B cell (primary cell): ENCODE data around the gene CTIF. TPM values are rescaled to one million over a fixed set of nuclear protein-coding genes. Genes with fewer than 3 reads are reported as not detected.

Experiments used
- ATAC-seq: fragments of 200-7000 bp; cut with Tn5 transposase; one replicate; pipeline ENCODE4 v1.10.0; 2021; ENCODE audit warnings: low read depth, mild to moderate bottlenecking, moderate number of reproducible peaks, moderate library complexity
- CTCF ChIA-PET: fragments of 350-600 bp; sonication (Branson Sonifier 250); formaldehyde crosslinking; loops from one replicate; lab custom pipeline; 2021; ENCODE audit warnings: antibody characterized with exemption, inconsistent platforms; lab: Charles Lee
- POLR2A ChIA-PET: fragments of 350-600 bp; sonication (Branson Sonifier 250); formaldehyde crosslinking; loops from one replicate; lab custom pipeline; 2021; ENCODE audit warnings: antibody characterized with exemption; lab: Charles Lee
- DNase-seq: peaks from one replicate; pipeline ENCODE4 v3.0.0; 2013
- H2AFZ ChIP-seq: 2 replicates; pipeline ENCODE4 v1.6.1; 2012; ENCODE audit warnings: mild to moderate bottlenecking, low read depth, low read length; ENCODE audit not compliant: insufficient read depth, poor library complexity, severe bottlenecking
- H3K27ac ChIP-seq, 2 donors: 1 replicate in 1 of 2; 2 replicates in 1 of 2; pipeline ENCODE4 v1.5.1; 2012 to 2013; ENCODE audit warnings: low read length in 2 of 2, mild to moderate bottlenecking in 2 of 2, moderate library complexity in 1 of 2
- H3K27me3 ChIP-seq, 4 experiments: fragments of 200-600 bp in 1 of 4; sonication (generic) in 1 of 4; replicated peaks in 1 of 4; 1 replicate in 2 of 4; 2 replicates in 2 of 4; pipeline versions ENCODE4 v1.6.1 to v1.7.0; 2013 to 2016; ENCODE audit warnings: low read length in 3 of 4, mild to moderate bottlenecking in 2 of 4, mixed read lengths in 1 of 4, moderate library complexity in 1 of 4; ENCODE audit not compliant: insufficient read depth in 4 of 4, control insufficient read depth in 3 of 4; ENCODE audit errors: control extremely low read depth in 1 of 4
- H3K36me3 ChIP-seq, 2 experiments: replicated peaks in 1 of 2; 1 replicate in 1 of 2; 2 replicates in 1 of 2; pipeline versions ENCODE4 v1.6.1 to v1.7.1; 2013; ENCODE audit warnings: low read length in 1 of 2; ENCODE audit not compliant: insufficient read depth in 2 of 2, control insufficient read depth in 1 of 2; ENCODE audit errors: control extremely low read depth in 1 of 2, extremely low read depth in 1 of 2
- H3K4me1 ChIP-seq, 2 donors: fragments of 200-600 bp in 1 of 2; sonication (generic) in 1 of 2; 1 replicate in 1 of 2; 2 replicates in 1 of 2; pipeline versions ENCODE4 v1.5.1 to v1.6.1; 2013 to 2017; ENCODE audit warnings: low read length in 2 of 2; ENCODE audit not compliant: control insufficient read depth in 2 of 2, insufficient read depth in 2 of 2
- H3K4me2 ChIP-seq: replicated peaks from 2 replicates; pipeline ENCODE3; 2012; ENCODE audit warnings: mild to moderate bottlenecking, low read depth, low read length; ENCODE audit not compliant: poor library complexity, severe bottlenecking
- H3K4me3 ChIP-seq, 5 experiments: fragments of 200-600 bp in 1 of 5; sonication (generic) in 1 of 5; 1 replicate in 3 of 5; 2 replicates in 2 of 5; pipeline versions ENCODE4 v1.5.1 to v1.7.0; 2011 to 2016; ENCODE audit warnings: low read length in 4 of 5, mild to moderate bottlenecking in 4 of 5, low read depth in 2 of 5, control low read depth in 1 of 5, moderate library complexity in 1 of 5; ENCODE audit not compliant: insufficient read depth in 1 of 5; ENCODE audit errors: control extremely low read depth in 1 of 5, extremely low read depth in 1 of 5
- H3K79me2 ChIP-seq: fragments of 200-600 bp; sonication (generic); one replicate; pipeline ENCODE4 v1.6.0; 2016; ENCODE audit warnings: low read length; ENCODE audit not compliant: control insufficient read depth, insufficient read depth
- H3K9ac ChIP-seq: fragments of 200-600 bp; sonication (generic); 2 replicates; pipeline ENCODE4 v1.6.1; 2017; ENCODE audit warnings: mild to moderate bottlenecking, low read length, moderate library complexity
- H3K9me3 ChIP-seq, 3 donors: one replicate each; pipeline versions ENCODE4 v1.6.1 to v1.7.1; 2013; ENCODE audit warnings: low read length in 2 of 3; ENCODE audit not compliant: control insufficient read depth in 2 of 3, insufficient read depth in 1 of 3; ENCODE audit errors: control extremely low read depth in 1 of 3
- H4K20me1 ChIP-seq: 2 replicates; pipeline ENCODE4 v1.6.0; 2012; ENCODE audit warnings: mild to moderate bottlenecking, low read length; ENCODE audit not compliant: insufficient read depth, control insufficient read depth, poor library complexity, severe bottlenecking
- H3K27ac Mint-ChIP-seq: one replicate; pipeline ENCODE4 v1.8.0; 2021; ENCODE audit warnings: mixed read lengths
- H3K27me3 Mint-ChIP-seq: one replicate; pipeline ENCODE4 v1.8.0; 2021; ENCODE audit warnings: mixed read lengths
- H3K4me1 Mint-ChIP-seq: one replicate; pipeline ENCODE4 v1.8.0; 2021; ENCODE audit warnings: mixed read lengths
- H3K4me3 Mint-ChIP-seq: one replicate; pipeline ENCODE4 v1.8.0; 2021; ENCODE audit warnings: mixed read lengths
- H3K9me3 Mint-ChIP-seq: one replicate; pipeline ENCODE4 v1.8.0; 2022; ENCODE audit warnings: mixed read lengths; ENCODE audit not compliant: insufficient read depth
- EZH2 ChIP-seq: IDR thresholded peaks from 2 replicates; pipeline ENCODE4 v1.6.1; 2012; ENCODE audit warnings: borderline replicate concordance, low read depth, mild to moderate bottlenecking, moderate library complexity, low read length; ENCODE audit not compliant: insufficient read depth, poor library complexity, severe bottlenecking
- WGBS: methylation state at CpG from one replicate; pipeline ENCODE4 v1.1.5; 2013; ENCODE audit warnings: missing lambda C conversion rate; ENCODE audit not compliant: insufficient coverage; 5-methylcytosine and 5-hydroxymethylcytosine counted together
- intact Hi-C: fragments of 100-400 bp; cut with micrococcal nuclease; formaldehyde crosslinking; loops from one replicate; pipeline ENCODE4 v1.10.0; 2022
- polyA plus RNA-seq: library from polyadenylated mRNA; depleted of rRNA; stranded (reverse); fragments of >200 nt; gene quantifications from 2 replicates; pipeline ENCODE4 v1.2.3, GENCODE V29; 2012
- total RNA-seq, 2 donors: library from RNA; stranded (reverse); fragments of 120-200 nt in 1 of 2; gene quantifications; 1 replicate in 1 of 2; 2 replicates in 1 of 2; pipeline versions ENCODE4 v1.2.3 to v1.2.4, GENCODE V29; 2013 to 2022
- TF ChIP-seq, protein P1 (sequence below): fragments of 200-600 bp; IDR thresholded peaks from one replicate; pipeline ENCODE4 v1.8.0; 2022; ENCODE audit warnings: antibody characterized with exemption, mild to moderate bottlenecking

Gene CTIF
- total and polyA plus RNA-seq, 2 donors (not counting 1 experiment from before 2014, with no cell fraction given) = 3.6 to 16.2 TPM

DNA sequence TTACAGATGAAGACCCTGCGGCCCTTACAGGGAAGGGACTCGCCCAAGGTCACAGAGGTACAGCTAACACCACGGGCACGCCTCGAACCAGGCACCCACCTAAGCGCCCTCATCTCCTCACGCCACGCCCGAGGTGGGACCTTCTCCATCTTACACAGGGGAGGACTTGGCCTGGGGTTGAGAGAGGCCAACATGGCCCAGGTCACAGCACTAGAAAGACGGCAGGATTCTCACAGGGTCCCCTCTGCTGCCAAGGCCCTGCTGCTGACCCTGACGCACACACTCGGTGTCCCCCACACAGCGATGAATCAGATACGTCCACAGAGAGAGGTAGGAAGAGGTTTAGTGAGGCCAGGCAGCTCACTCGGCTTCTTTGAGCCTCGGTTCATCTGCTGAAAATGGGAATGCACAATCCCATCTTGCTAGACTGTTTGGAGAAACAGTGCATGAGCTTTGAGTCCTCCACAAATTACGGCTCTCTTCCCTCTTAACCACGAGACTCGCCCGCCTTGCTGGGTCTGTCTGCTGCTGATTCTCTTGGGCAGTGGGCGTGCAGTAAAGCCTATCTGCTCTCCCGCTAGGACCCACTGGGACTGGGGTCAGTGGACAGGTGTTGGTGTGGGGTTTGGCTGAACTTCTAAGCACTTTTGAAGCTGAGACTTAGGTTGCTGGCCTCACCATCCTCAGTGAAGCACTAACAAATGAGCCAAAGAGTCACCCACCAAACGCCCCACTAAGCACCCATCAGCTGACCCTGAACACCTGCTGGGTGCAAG lies 332.7 kb downstream of the CTIF start:
- Histone ChIP-seq H3K4me3 (no peak overlapping the region), H3K9ac (no peak overlapping the region), H3K36me3 (no peaks in the 10 kb centered on the region), H2AFZ (no peak overlapping the region), H3K27me3 (no peaks in the 10 kb centered on the region), H3K4me2 (no peak overlapping the region), H3K79me2 (no peaks in the 10 kb centered on the region), H3K4me1 (peaks cover 17 to 26% of the 10 kb centered on the region in 2 donors), H3K27ac (no peak overlapping the region), H4K20me1 (no peaks in the 10 kb centered on the region), H3K9me3 (no peaks in the 10 kb centered on the region)
- 78% methylated on average over 13 of the region's 23 CpGs for WGBS
- ChIA-PET POLR2A (no interaction called here), CTCF (no interaction called here)
- Mint-ChIP-seq H3K27me3 (no peaks in the 10 kb centered on the region), H3K4me1 (peaks cover 17% of the 10 kb centered on the region), H3K4me3 (no peak overlapping the region), H3K9me3 (no peaks in the 10 kb centered on the region), H3K27ac (peak overlapping the region; percentile 46)
- intact Hi-C loops = no loop called here
- no peak for ATAC-seq
- no peak for DNase-seq
- TF ChIP-seq EZH2 = no peak
- TF ChIP-seq, protein P1, sequence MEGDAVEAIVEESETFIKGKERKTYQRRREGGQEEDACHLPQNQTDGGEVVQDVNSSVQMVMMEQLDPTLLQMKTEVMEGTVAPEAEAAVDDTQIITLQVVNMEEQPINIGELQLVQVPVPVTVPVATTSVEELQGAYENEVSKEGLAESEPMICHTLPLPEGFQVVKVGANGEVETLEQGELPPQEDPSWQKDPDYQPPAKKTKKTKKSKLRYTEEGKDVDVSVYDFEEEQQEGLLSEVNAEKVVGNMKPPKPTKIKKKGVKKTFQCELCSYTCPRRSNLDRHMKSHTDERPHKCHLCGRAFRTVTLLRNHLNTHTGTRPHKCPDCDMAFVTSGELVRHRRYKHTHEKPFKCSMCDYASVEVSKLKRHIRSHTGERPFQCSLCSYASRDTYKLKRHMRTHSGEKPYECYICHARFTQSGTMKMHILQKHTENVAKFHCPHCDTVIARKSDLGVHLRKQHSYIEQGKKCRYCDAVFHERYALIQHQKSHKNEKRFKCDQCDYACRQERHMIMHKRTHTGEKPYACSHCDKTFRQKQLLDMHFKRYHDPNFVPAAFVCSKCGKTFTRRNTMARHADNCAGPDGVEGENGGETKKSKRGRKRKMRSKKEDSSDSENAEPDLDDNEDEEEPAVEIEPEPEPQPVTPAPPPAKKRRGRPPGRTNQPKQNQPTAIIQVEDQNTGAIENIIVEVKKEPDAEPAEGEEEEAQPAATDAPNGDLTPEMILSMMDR = no peak
